Measurements from ENCODE around the gene EDA2R. TPM values are rescaled to one million over a fixed set of nuclear protein-coding genes. Genes with fewer than 3 reads are reported as not detected.

EDA2R gene, protein sequence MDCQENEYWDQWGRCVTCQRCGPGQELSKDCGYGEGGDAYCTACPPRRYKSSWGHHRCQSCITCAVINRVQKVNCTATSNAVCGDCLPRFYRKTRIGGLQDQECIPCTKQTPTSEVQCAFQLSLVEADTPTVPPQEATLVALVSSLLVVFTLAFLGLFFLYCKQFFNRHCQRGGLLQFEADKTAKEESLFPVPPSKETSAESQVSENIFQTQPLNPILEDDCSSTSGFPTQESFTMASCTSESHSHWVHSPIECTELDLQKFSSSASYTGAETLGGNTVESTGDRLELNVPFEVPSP
- not detected for polyA plus RNA-seq (2012; ENCODE audit: insufficient read length, low read depth)

DNA sequence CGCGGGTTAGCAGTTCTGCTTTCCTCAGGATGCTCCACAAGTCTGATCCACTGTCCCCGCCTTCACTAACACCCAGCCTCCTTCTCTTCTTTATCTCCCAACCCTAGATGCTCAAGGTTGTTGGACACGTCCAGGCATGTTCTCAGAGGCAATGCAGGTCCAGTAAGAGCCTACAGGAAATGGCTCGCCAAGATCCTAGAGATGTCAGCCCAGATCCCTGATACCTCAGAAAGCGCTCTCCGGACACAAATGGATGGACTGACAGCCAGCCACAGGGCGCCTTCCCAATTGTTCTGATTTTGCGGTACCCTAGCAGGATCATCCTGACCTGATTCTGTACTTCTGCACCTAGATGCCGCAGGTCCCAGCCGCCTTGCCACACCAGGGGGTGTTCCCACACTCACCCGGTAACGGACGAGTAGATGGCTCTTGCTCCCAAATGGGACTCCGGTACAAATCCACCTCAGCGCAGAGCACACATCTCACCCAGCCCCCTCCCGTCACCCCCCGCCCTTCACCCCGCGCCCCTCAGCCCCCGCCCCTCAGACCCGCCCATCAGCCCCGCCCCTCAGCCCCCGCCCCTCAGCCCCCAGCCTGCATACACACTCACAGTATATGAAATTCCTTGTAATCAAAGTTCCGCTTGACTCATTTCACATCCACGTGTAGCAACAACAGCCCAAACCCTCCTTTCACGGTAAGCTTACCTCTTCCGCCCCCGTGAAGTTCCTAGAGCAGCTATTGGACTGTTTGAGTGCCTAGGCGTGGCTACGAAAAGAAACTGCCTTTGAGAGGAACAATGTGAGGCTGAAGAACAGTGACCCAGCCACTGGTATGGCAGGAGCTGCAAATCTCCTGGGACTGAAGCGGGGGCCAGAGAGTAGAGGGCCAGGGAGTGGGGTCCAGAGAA, at the start of gene EDA2R:
Gene EDA2R, minus strand, starts transcription at position 488 of the 910 bp plus-strand sequence. CDS start 23,058 bp downstream, outside the sequence.
- TF ChIP-seq POLR2AphosphoS5 (IDR thresholded peaks at IDR 0.05; ENCODE audit: low read depth, low read length): no peak
- no peak for TF ChIP-seq TAF1 (IDR thresholded peaks at IDR 0.05; ENCODE audit: borderline replicate concordance, insufficient read depth, low read length)
- TF ChIP-seq FOXP2 (optimal IDR thresholded peaks at IDR 0.05; ENCODE audit: borderline replicate concordance, extremely low read depth, extremely low read length, insufficient read depth): no peak
- no peak for TF ChIP-seq SIN3A (IDR thresholded peaks at IDR 0.05; ENCODE audit: borderline replicate concordance, insufficient read depth, low read length)
- TF ChIP-seq, protein P1, sequence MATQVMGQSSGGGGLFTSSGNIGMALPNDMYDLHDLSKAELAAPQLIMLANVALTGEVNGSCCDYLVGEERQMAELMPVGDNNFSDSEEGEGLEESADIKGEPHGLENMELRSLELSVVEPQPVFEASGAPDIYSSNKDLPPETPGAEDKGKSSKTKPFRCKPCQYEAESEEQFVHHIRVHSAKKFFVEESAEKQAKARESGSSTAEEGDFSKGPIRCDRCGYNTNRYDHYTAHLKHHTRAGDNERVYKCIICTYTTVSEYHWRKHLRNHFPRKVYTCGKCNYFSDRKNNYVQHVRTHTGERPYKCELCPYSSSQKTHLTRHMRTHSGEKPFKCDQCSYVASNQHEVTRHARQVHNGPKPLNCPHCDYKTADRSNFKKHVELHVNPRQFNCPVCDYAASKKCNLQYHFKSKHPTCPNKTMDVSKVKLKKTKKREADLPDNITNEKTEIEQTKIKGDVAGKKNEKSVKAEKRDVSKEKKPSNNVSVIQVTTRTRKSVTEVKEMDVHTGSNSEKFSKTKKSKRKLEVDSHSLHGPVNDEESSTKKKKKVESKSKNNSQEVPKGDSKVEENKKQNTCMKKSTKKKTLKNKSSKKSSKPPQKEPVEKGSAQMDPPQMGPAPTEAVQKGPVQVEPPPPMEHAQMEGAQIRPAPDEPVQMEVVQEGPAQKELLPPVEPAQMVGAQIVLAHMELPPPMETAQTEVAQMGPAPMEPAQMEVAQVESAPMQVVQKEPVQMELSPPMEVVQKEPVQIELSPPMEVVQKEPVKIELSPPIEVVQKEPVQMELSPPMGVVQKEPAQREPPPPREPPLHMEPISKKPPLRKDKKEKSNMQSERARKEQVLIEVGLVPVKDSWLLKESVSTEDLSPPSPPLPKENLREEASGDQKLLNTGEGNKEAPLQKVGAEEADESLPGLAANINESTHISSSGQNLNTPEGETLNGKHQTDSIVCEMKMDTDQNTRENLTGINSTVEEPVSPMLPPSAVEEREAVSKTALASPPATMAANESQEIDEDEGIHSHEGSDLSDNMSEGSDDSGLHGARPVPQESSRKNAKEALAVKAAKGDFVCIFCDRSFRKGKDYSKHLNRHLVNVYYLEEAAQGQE (IDR thresholded peaks at IDR 0.05; ENCODE audit: insufficient read depth in 1 of 2, low read depth in 2 of 2, low read length in 2 of 2): no peak

DNA sequence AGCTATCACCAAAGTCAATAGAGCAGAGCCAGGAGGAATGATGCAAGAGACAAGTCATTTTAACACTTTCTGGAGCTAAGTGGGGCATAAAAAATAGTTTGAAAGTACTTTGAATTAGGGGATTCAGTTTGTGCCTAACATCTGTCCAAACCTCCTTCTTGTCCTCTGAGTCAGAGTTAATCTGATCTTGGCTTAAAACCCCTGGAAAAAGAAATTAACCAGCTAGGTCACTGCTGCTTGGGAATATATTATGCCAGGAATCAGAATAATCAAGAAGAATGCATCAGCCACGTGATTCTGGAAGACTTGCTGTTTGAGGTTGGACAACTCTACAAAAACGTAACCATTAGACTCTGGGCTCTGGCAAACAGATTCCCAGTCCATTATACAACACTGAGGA, 45.3 kb upstream of the EDA2R start:
- TF ChIP-seq SIN3A (IDR thresholded peaks at IDR 0.05; ENCODE audit: borderline replicate concordance, insufficient read depth, low read length) (no peak), FOXP2 (optimal IDR thresholded peaks at IDR 0.05; ENCODE audit: borderline replicate concordance, extremely low read depth, extremely low read length, insufficient read depth) (no peak), TAF1 (IDR thresholded peaks at IDR 0.05; ENCODE audit: borderline replicate concordance, insufficient read depth, low read length) (no peak), POLR2AphosphoS5 (IDR thresholded peaks at IDR 0.05; ENCODE audit: low read depth, low read length) (no peak)
- TF ChIP-seq, protein P1 (IDR thresholded peaks at IDR 0.05; ENCODE audit: insufficient read depth in 1 of 2, low read depth in 2 of 2, low read length in 2 of 2): no peak

DNA sequence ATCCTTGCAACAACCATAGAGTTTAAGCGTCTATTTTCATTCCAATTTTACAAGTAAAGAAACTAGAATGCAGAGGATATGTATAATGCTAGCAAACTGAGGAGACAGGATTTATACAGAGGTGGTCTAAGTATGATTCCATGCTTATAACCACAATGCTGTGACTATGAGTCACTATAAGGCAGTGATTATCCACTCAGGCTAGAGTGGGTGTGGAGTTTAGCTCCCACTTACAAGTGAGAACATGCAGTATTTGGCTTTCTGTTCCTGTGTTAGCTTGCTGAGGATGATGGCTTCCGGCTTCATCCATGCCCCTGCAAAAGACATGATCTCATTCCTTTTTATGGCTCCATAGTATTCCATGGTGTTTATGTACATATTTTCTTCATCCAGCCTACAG, 41.6 kb upstream of the EDA2R start:
- TF ChIP-seq TAF1 (IDR thresholded peaks at IDR 0.05; ENCODE audit: borderline replicate concordance, insufficient read depth, low read length): no peak
- TF ChIP-seq FOXP2 (optimal IDR thresholded peaks at IDR 0.05; ENCODE audit: borderline replicate concordance, extremely low read depth, extremely low read length, insufficient read depth): no peak

- TF ChIP-seq TAF1 (IDR thresholded peaks at IDR 0.05; ENCODE audit: borderline replicate concordance, insufficient read depth, low read length) (no peak), POLR2AphosphoS5 (IDR thresholded peaks at IDR 0.05; ENCODE audit: low read depth, low read length) (no peak), SIN3A (IDR thresholded peaks at IDR 0.05; ENCODE audit: borderline replicate concordance, insufficient read depth, low read length) (no peak), FOXP2 (optimal IDR thresholded peaks at IDR 0.05; ENCODE audit: borderline replicate concordance, extremely low read depth, extremely low read length, insufficient read depth) (no peak)
- TF ChIP-seq, protein P1 (IDR thresholded peaks at IDR 0.05; ENCODE audit: insufficient read depth in 1 of 2, low read depth in 2 of 2, low read length in 2 of 2): no peak
Measured at GRCh38 chrX:66677430-66677829, 38.6 kb upstream of the EDA2R start.

- TF ChIP-seq SIN3A (IDR thresholded peaks at IDR 0.05; ENCODE audit: borderline replicate concordance, insufficient read depth, low read length) (no peak), FOXP2 (optimal IDR thresholded peaks at IDR 0.05; ENCODE audit: borderline replicate concordance, extremely low read depth, extremely low read length, insufficient read depth) (no peak), POLR2AphosphoS5 (IDR thresholded peaks at IDR 0.05; ENCODE audit: low read depth, low read length) (no peak), TAF1 (IDR thresholded peaks at IDR 0.05; ENCODE audit: borderline replicate concordance, insufficient read depth, low read length) (no peak)
- TF ChIP-seq, protein P1 (IDR thresholded peaks at IDR 0.05; ENCODE audit: insufficient read depth in 1 of 2, low read depth in 2 of 2, low read length in 2 of 2): no peak
Measured at GRCh38 chrX:66676990-66677389, 38.1 kb upstream of the EDA2R start.
